Endothelial cell (in vitro differentiated cells): ENCODE measurements around the gene VTCN1. TPM values are rescaled to one million over a fixed set of nuclear protein-coding genes. Genes with fewer than 3 reads are reported as not detected.

Experiments used
- DNase-seq: peaks from one replicate; pipeline ENCODE4 v3.0.0; 2021; ENCODE audit warnings: low spot score
- H3K27ac Mint-ChIP-seq: one replicate; pipeline ENCODE4 v1.8.0; 2021; ENCODE audit warnings: mixed read lengths, inconsistent platforms; ENCODE audit not compliant: unreplicated experiment
- H3K27me3 Mint-ChIP-seq: one replicate; pipeline ENCODE4 v1.8.0; 2021; ENCODE audit warnings: mild to moderate bottlenecking, moderate library complexity, mixed read lengths, inconsistent platforms; ENCODE audit not compliant: unreplicated experiment
- H3K36me3 Mint-ChIP-seq: one replicate; pipeline ENCODE4 v1.8.0; 2021; ENCODE audit warnings: mild to moderate bottlenecking, low read depth, mixed read lengths, inconsistent platforms; ENCODE audit not compliant: unreplicated experiment
- H3K4me1 Mint-ChIP-seq: one replicate; pipeline ENCODE4 v1.8.0; 2021; ENCODE audit warnings: mild to moderate bottlenecking, mixed read lengths, inconsistent platforms; ENCODE audit not compliant: unreplicated experiment
- H3K4me3 Mint-ChIP-seq: one replicate; pipeline ENCODE4 v1.8.0; 2021; ENCODE audit warnings: mild to moderate bottlenecking, mixed read lengths, inconsistent platforms; ENCODE audit not compliant: unreplicated experiment
- H3K9me3 Mint-ChIP-seq: one replicate; pipeline ENCODE4 v1.8.0; 2021; ENCODE audit warnings: mixed read lengths, inconsistent platforms; ENCODE audit not compliant: unreplicated experiment
- total RNA-seq: library from RNA; stranded (reverse); fragmentation: NEBNext Ultra II Directional; extraction: Animal tissue kit (Norgen Biotek cat#: 25700); gene quantifications from one replicate; pipeline ENCODE4 v1.2.1, GENCODE V29; 2021; ENCODE audit not compliant: unreplicated experiment
- TF ChIP-seq, protein P1 (sequence below): fragments of 200-600 bp; sonication (generic); IDR thresholded peaks from one replicate; pipeline ENCODE4 v1.5.0; 2021; ENCODE audit warnings: antibody characterized with exemption; ENCODE audit not compliant: unreplicated experiment

Gene VTCN1
- total RNA-seq, 1 donor from 2014 or later = 0.23 TPM

DNA sequence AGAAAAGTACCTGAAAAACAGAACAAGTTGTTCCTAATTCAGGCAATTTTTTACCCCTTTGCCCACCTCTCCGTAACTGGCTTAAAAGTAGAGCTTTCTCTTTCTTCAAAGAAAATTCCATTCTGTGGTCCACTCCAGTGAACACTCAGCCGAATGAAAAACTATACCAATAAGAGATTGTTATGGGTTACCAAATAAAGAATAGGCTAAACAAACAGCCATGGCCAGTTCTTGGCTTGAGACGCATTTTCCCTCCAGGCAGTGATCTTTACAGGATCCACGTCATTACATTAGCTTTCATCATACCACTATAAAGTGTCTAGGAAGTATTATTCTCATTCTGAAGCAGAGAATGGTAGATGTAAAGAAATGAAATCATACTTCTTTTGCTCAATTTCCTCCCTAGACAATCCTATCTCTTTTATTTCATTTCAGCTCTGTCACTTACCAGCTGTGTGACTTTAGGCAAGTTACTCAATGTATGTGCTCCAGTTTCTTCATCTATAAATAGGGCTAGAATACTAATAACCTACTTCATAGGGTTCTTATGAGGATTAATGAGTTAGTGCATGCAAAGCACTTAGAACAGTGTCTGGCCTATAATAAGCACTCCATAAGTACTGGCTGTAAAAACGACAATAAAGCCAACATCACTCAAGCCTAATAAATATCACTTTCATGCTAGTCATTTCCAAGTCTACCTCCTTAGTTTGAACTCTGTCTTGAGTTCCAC lies 62.7 kb downstream of the VTCN1 start:
- Mint-ChIP-seq H3K9me3 (no peaks in the 10 kb centered on the region), H3K27me3 (peaks cover 6% of the 10 kb centered on the region), H3K27ac (no peak overlapping the region), H3K36me3 (no peaks in the 10 kb centered on the region), H3K4me3 (no peak overlapping the region), H3K4me1 (peaks cover 7% of the 10 kb centered on the region)
- no peak for DNase-seq
- TF ChIP-seq, protein P1, sequence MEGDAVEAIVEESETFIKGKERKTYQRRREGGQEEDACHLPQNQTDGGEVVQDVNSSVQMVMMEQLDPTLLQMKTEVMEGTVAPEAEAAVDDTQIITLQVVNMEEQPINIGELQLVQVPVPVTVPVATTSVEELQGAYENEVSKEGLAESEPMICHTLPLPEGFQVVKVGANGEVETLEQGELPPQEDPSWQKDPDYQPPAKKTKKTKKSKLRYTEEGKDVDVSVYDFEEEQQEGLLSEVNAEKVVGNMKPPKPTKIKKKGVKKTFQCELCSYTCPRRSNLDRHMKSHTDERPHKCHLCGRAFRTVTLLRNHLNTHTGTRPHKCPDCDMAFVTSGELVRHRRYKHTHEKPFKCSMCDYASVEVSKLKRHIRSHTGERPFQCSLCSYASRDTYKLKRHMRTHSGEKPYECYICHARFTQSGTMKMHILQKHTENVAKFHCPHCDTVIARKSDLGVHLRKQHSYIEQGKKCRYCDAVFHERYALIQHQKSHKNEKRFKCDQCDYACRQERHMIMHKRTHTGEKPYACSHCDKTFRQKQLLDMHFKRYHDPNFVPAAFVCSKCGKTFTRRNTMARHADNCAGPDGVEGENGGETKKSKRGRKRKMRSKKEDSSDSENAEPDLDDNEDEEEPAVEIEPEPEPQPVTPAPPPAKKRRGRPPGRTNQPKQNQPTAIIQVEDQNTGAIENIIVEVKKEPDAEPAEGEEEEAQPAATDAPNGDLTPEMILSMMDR = no peak

DNA sequence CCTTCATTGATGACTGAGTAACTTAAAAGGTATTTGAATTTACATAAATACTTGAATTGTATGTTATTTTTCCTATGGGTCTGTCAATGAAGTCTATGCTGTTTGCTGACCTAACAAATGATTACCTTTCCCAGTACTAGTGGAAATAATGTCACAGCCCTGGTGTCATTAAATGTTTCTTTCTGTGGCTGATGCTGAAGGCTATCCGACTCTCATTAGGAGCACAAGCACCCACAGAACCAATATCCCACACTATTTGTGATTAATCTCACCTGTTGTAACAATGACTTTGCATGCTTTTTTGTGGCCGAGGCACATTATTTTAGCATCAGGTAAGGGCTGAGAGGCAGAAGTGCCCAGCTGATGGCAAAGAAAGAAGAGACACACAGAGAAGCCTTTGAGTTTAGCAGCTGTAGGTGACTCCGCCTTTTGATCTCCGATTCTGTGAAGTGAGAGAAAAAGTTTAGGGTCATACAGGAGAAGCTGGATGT lies 63.3 kb downstream of the VTCN1 start:
- TF ChIP-seq, protein P1 = no peak
- peaks cover 7% of the 10 kb centered on the region for H3K4me1 Mint-ChIP-seq
- H3K27me3 Mint-ChIP-seq = peaks cover 6% of the 10 kb centered on the region
- no peak overlapping the region for H3K4me3 Mint-ChIP-seq
- no peak overlapping the region for H3K27ac Mint-ChIP-seq
- H3K9me3 Mint-ChIP-seq = no peaks in the 10 kb centered on the region
- no peak for DNase-seq
- no peaks in the 10 kb centered on the region for H3K36me3 Mint-ChIP-seq

DNA sequence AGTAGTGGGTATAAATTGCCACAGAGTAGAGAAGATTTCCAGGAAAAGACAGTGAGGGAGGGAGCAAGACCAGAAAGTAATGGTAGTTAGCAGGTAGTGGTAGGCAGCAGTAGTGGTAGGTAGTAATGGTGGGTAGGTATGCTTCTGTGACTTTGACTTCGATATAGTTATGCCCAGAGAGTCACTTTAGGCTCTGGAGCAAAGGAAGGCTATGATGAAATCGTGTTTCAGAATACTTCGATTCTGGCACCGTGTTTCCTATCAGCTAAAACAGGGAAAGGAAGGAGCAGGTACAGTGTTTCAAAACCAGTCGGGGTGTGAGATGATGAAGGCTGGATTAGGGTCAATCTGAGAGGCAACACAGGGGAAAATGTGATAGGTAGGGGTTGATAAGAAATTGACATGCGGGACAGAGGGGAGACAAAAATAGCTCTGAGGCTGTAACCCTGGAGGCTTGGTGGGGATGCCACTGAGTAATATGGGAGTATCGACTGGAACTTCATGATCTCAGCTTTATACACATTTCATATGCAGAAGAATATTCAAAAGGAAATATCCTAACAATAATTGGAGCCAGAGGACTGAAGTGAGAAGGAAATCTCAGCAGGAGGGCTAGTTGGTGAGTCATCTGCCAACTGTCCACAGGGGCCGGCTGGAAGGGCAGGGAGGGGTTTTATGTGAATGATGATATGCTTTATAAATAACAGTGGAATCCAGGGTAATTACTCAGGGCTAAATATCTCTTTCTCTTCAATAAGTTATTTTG lies 64.0 kb downstream of the VTCN1 start:
- TF ChIP-seq, protein P1 = no peak
- Mint-ChIP-seq H3K27ac (no peak overlapping the region), H3K27me3 (peaks cover 5% of the 10 kb centered on the region)

DNA sequence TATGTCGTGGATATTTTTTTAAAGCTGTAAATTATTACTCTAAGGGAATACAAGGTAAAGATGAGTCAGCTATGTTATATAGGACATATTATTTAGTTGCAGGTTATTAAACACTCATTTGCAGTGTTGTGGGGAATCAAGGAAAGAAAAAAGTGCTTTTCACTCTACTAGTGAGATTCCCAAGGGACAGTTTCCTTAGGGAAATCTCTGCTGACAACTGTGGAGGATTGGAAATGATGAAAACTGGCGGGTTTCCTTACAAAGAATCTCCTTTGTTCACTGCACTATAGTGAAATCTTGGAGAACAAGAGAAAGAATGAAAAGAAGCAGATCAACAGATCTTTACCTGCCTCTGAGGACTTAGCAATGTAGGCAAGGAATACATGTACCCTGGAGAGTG lies 64.7 kb downstream of the VTCN1 start:
- Mint-ChIP-seq H3K36me3 (no peaks in the 10 kb centered on the region), H3K9me3 (no peaks in the 10 kb centered on the region), H3K27ac (no peak overlapping the region), H3K4me3 (no peak overlapping the region), H3K4me1 (peaks cover 7% of the 10 kb centered on the region), H3K27me3 (peaks cover 2% of the 10 kb centered on the region)
- TF ChIP-seq, protein P1 = no peak
- DNase-seq = no peak

More for the DNA sequence above, 64.0 kb downstream of the VTCN1 start:
- Mint-ChIP-seq H3K4me3 (no peak overlapping the region), H3K4me1 (peaks cover 7% of the 10 kb centered on the region), H3K36me3 (no peaks in the 10 kb centered on the region), H3K9me3 (no peaks in the 10 kb centered on the region)
- no peak for DNase-seq

DNA sequence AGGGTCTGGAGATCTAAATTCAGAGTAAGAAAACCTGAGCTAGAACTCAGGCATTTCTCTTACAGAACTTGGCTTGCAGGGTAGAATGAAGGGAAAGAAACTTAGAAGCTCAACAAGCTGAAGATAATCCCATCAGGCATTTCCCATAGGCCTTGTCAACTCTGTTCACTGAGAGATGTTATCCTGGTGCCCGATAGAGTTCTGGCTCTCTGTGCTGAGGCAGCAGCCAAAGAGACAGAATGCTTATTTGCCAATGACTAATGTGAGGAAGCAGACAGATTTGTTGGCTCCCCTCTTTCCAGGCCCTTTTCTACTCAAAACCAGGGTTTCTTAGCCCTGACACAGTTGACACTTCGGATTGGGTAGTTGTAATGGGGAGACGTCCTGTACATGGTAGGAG lies 66.9 kb downstream of the VTCN1 start:
- TF ChIP-seq, protein P1 = no peak
- no peak overlapping the region for H3K27ac Mint-ChIP-seq
- H3K9me3 Mint-ChIP-seq = no peaks in the 10 kb centered on the region
- no peaks in the 10 kb centered on the region for H3K4me1 Mint-ChIP-seq
- no peaks in the 10 kb centered on the region for H3K36me3 Mint-ChIP-seq
- no peak for DNase-seq
- no peaks in the 10 kb centered on the region for H3K27me3 Mint-ChIP-seq
- no peak overlapping the region for H3K4me3 Mint-ChIP-seq
